ENCODE results near the gene LLGL2.

Gene LLGL2

DNA sequence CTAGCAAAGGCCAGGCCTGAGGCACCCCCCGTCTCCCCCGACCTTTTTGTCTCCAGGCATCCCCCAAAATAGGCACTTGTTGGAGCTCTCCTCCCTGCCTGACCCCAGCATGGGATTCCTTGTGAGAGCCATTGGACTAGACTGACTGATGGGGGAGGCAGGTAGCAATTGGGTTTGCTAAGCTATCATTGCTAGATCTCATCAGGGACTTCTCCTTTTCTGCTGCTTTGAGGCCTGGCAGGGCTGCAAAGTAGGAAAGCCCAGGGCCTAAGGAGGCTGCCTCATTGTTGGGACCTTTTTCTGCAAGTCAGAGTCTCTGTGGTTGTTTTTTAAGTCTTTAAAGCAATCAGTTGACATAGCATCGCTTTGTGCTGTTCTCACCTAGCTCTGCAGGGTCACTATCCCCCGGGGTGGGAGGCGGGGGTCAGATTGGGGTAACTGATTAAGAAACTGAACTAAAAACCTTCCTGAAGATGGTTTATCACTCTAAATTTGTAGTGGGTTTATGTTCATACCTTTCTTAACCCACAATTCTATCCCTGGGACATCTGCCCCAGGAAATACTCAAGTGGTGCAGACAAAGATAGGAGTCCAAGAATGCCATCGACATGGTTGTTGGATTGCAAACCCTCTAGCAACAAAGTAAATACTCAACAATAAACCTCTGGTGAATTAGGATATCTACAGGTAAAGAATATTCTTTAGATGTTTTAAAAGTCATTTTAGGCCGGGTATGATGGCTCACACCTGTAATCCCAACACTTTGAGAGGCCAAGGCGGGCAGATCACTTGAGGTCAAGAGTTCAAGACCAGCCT lies 28.0 kb downstream of the LLGL2 start:
- DNase-seq: no peak

DNA sequence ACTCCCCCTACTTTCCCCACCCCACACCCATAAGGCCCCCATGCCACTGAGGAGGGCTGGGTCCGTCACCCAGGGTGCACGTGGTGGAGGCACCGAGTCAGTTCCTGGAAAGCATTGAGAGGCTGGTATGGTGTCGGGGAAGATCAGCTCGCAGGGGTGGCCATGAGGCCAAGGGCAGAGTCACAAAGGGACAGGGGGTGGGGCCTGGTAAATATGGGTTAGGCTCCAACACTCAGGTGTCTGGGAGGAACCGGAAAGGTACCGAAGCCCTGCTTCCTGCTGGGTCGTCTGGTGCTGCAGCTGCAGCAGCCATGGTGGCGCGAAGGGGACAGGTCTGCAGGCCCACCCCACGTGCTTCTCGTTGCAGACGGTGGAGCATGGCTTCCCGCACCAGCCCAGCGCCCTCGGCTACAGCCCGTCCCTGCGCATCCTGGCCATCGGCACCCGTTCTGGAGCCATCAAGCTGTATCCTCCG lies 30.2 kb downstream of the LLGL2 start:
- DNase-seq: no peak

DNA sequence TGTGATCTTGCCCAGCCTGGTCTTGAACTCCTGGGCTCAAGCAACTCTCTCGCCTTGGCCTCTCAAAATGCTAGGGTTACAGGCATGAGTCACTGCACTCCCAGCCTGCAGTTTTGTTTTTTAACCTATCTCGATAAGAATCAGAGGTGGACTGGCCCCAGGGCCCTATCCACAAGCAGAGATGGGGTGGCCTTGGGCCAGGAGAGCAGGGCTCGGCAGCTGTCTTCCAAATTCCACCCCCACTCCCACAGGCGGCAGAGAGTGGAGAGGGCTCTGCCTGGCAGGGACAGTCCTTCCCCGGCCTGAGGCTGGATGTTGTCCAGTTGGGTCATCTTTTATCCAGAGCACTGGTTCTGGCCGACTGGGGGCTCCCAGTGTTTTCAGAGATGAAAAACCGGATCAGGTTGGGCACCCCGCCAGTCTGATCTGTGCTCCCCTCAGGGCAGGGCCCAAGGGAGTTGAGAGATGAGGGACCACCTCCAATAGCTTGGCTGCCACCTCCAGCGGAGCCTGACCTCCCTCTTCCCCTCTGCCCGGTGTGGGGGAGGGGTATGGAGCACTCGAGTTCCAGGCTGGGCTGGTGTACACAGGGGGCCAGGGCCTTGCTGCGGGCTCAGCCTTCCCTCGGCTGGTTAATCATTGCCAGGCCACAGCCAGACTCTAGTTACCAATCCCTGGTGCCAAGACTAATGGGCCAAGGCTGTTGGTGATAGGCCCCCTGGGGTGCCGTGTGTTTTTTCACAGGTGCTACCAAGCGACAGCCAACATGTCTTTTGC lies 31.8 kb downstream of the LLGL2 start:
- no peak for DNase-seq

DNA sequence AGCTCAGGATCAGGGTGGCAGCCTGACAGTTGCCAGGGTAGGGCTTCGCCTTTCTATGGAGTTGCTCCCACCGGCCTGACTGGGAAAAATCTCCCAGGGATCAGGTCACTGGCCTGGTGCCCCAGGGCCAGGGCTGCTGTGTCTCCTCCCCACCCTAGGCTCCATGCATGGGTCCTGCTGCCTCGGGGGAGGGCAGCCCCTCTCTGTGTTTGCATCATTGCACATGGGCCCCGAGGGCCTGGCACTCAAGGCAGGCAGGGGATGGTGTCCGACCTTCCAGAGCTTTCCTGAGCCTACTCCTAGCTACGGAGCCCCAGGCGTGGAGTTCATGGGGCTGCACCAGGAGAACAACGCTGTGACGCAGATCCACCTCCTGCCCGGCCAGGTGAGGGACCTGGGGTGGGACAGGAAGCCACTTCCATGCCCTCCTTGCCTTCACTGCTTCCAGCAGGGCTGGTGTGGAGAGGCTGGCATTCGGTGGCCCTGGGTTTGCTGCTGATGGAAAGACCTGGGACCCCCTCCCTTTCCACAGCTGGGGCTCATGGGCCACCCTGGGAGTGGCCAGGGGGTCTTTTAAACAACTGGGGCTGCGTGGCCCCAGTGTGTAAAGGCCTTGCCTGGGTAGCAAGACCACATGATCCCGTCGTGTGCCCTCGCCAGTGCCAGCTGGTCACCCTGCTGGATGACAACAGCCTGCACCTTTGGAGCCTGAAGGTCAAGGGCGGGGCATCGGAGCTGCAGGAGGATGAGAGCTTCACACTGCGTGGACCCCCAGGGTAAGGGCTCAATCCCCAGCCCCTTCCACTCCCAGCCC lies 32.6 kb downstream of the LLGL2 start:
- no peak for DNase-seq

DNA sequence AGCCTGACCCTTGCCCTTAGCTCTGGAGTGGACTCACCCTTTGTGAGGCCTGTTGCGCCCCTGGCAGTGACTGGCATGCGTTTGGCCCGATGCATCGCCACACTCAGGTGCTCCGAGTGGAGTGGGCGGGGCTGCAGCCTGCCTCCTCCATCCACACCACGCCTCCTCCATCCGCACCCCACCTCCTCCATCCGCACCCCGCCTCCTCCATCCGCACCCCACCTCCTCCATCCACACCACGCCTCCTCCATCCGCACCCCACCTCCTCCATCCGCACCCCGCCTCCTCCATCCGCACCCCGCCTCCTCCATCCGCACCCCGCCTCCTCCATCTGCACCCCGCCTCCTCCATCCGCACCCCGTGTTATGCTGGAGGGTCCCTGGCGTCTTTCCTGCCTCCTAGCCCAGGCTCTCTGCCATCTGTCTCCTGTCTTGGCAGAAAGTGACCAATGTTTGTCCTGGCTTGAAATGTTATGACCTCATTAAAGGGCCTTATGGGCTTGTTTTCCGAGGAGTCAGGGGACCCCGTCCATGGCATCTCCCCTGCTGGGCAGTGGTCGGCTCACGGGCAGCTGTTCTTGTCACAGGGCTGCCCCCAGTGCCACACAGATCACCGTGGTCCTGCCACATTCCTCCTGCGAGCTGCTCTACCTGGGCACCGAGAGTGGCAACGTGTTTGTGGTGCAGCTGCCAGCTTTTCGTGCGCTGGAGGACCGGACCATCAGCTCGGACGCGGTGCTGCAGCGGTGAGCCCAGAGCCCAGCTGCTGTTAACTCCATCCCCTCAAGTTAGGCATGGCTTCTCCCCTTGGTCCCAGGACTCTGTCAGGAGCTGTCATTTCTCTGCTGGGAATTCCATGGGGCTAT lies 33.4 kb downstream of the LLGL2 start:
- no peak for DNase-seq

DNA sequence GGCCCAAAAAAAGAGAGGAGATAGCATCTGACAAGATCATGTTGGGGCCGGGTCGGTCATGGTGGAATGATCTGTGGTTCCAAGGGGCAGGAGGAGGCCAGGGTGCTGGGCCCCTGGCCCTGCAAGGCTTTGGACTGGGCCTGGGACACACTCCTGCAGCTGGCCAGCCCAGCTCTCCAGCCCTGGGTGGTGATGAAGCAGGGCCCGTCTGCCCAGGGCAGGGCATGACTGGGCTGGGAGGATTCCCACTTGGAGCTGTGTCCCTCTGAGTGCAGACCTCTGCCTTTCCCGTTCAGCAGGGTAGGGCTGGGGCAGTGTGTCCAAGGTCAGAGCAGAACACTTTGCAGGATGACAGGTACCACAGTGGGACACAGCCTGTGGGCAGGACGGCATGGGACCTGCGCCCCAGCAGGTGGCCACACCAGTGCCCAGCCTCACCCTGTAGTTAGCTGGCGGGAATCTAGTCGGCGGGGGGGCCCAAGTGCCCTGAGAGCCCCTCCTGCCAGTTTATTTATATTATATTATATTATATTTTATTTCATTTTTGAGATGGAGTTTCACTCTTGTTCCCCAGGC lies 34.5 kb downstream of the LLGL2 start:
- no peak for DNase-seq

DNA sequence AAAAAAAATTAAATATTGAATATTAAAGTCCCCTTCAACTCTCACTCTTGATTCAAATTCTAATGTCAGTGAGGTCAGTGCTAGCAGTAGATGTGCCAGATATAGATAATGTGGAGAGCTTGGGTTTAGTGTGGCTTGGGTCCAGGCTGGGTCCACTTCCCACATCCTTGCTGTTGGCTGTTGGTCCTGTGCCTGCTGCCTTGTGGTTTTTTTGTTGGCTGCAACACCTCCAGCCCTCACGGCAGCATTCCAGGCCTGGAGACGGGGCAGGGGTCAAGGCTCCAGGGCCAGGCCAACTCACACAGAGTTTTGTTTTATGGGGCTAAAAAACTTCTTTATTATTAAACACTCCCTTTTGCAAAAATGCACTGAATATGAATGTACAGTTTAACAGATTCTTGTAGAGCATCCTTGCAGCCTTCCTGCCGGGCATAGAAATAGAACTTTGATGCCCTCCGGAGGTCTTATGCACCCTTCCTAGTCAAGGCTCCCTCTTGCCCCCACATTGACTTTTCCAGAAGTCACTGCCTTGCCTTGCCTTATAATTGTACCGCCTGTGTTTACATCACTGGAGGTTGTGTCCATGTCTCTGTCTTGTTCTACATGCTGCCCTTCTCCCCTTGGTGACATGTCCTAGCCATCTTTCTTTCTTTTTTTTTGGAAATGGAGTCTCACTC lies 36.6 kb downstream of the LLGL2 start:
- no peak for DNase-seq

DNA sequence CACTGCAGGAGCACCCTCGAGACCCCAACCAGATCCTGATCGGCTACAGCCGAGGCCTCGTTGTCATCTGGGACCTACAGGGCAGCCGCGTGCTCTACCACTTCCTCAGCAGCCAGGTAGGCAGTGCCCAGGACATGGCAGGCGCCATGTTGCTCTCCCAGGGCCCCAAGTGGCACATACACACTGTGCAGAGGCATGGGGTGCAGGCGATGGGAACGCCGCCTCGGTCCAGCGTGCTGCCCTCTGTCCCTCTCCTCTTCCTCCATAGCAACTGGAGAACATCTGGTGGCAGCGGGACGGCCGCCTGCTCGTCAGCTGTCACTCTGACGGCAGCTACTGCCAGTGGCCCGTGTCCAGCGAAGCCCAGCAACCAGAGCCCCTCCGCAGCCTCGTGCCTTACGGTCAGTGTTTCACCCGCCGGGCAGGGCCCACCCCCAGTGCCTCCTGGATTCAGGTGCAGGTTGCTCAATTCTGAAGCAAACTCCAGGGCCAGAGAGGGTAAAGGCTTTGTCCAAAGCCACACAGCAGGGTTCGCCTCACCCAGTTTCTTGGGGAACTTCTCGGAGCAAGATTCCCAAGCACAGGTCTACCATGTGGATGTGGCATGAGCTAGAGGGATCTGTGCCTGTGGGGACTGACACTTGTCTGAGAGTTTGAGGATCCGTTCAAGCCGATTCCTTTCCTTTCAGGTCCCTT lies 37.7 kb downstream of the LLGL2 start:
- no peak for DNase-seq

DNA sequence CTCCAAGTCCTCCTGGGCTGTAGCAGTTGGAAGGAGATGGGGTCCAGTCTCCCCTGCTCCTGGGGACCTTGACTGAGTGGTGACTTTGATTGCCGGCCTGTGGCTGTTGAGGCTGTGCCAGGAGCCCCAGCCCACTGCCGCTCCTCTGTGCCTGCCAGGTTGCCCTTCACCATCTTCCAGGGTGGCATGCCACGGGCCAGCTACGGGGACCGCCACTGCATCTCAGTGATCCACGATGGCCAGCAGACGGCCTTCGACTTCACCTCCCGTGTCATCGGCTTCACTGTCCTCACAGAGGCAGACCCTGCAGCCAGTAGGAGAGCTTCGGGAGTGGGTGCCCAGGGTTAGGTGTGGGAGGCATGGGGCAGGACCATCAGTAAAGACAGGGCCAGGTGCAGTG lies 38.7 kb downstream of the LLGL2 start:
- no peak for DNase-seq

DNA sequence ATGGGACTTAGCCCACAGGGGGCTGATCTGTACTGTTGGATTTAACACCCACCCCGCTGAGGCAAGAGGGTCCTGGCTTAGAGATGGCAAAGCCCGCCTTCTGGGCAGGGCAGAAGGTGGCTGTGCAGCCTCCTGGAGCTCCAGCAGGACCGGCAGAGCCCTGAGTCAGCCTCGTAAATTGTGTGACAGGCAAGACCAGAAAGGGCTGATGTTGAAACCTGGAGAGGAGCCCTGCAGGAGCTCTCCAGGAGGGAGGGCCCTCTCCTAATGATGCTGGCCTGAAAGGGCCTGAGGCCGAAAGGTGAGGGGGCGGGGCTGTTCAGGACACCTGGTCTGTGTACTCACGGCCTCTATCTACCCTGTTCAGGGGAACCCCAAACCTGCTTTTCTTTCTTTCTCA lies 39.6 kb downstream of the LLGL2 start:
- no peak for DNase-seq

DNA sequence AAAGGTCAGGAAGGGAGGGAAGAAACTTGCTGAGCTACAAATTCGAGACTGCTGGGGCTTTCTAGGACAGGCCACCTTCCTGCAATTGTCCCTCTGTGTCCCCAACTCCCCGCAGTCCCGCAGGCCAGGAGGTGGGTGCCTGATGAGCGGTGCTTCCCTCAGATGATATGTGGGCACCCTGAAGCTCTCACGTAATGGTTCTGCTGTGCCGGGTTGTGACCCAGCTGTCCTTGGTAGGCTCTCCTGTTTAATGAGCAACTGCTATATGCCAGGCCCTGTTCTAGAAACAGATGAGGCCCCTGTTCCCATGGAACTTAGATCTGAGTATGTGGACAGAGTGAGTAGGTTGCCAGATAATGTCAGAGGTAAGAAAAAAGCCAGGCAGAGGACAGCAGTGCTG lies 40.1 kb downstream of the LLGL2 start:
- DNase-seq: no peak

DNA sequence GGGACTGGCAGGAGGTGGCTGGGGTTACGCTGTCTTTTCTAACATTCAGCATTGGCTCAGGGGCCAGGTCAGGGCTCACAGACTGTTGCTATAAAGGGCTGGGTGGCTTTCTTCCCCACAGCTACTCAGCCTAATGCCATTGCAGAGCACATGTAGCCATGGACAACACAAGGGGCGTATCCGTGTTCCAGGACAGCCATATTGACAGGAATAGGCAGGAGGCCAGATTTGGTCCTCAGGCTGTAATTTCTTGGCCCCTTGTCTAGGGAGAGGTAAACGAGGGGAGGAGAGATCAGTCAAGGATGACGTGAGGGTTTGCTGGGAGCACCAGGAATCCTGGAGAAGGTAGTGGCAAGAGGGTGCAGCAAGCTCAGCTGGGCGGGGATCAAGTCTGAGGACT lies 40.9 kb downstream of the LLGL2 start:
- no peak for DNase-seq

DNA sequence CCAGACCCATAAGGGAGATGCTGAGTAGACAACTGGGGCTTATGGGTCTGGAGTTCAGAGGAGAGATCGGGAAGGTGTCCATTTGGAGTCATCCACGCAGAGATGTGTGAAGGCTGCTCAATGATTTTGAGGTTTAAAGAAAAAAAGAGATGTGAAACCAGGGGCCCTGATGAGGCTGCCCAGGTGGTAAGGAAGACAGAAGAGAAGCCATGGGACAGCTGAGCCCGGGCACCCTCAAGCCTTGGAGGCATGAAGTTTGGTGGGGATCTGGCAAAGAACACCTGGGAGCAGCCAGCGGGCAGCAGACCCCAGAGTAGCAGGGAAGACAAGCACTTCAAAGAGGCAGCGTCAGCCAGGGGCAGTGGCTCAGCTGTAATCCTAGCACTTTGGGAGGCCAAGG lies 41.3 kb downstream of the LLGL2 start:
- no peak for DNase-seq

DNA sequence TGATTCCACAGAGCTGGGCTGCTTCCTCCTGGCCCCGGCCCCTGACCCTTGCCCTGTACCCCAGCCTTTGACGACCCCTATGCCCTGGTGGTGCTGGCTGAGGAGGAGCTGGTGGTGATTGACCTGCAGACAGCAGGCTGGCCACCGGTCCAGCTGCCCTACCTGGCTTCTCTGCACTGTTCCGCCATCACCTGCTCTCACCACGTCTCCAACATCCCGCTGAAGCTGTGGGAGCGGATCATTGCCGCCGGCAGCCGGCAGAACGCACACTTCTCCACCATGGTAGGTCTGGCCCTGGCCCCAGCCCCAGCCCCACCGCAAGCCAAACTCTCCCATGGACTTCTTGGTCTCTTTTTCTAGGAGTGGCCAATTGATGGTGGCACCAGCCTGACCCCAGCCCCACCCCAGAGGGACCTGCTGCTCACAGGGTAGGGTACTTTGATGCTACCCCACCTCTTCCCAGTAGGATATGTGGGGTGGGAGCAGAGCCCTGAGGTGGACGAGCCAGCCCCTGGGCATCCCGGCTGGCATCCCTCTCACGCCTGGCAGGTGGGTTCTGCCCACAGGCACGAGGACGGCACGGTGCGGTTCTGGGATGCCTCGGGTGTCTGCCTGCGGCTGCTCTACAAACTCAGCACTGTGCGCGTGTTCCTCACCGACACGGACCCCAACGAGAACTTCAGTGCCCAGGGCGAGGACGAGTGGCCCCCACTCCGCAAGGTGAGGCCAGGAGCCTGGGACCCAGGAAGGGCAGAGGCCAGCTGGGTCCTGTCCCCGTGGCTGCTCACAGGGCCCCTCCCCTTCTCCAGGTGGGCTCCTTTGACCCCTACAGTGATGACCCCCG lies 43.1 kb downstream of the LLGL2 start:
- DNase-seq: no peak

DNA sequence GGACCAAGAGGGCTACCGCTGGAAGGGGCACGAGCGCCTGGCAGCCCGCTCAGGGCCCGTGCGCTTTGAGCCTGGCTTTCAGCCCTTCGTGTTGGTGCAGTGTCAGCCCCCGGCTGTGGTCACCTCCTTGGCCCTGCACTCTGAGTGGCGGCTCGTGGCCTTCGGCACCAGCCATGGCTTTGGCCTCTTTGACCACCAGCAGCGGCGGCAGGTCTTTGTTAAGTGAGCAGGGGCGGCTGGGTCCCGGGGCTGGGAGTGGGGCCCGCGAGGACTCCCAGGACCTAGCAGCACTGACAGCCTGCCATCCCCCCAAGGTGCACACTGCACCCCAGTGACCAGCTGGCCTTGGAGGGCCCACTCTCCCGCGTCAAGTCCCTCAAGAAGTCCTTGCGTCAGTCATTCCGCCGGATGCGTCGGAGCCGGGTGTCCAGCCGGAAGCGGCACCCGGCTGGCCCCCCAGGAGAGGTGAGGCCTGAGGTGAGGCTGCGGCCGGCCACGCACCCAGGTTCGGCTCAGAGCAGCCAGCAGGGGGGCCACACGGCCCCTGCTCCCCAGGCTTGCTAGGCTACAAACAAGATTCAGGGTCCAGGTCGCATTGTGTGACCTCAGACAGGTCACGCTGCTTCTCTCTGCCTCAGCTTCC lies 44.7 kb downstream of the LLGL2 start:
- no peak for DNase-seq

DNA sequence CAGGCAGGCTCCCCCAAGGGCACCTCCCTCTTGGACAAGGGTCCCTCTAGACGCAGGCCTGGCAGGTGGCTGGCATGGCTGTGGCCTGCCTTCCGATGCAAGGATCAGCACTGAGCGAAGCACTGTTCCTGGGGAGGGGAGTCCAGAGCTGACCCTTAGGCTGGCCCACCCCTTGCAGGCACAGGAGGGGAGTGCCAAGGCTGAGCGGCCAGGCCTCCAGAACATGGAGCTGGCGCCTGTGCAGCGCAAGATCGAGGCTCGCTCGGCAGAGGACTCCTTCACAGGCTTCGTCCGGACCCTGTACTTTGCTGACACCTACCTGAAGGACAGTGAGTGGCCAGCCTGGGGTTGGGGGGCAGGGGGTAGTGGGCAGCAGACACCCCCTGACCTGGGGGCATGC lies 45.3 kb downstream of the LLGL2 start:
- DNase-seq: no peak

DNA sequence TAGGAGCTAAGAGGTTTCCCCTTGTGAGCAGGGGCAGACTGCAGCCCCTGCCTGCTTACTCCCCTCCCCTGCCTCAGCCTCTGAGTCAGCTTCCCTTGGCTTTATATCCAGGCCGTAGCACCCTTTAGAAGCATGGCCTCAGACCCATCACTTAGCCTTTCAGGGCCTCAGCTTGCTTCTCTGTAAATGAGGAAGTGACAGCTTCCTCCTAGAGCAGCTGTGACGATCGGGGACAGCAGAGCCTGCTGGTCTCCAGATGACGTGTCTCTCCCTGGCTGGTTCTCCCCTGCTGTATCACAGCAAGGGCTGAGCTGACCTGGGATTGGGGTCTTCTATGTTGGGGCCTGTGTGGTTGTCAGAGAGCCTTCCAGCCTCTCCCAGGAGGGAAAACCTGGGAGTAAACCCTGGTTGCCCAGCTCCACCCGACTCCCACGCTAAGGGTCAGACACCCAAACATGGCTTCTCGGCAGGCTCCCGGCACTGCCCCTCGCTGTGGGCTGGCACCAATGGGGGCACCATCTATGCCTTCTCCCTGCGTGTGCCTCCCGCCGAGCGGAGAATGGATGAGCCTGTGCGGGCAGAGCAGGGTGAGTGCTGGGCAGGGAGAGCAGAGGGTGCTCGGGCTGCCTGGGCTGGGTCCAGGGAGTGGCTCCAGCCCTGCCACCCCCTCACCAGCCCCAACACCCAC lies 45.8 kb downstream of the LLGL2 start:
- peak; percentile 21 for DNase-seq

DNA sequence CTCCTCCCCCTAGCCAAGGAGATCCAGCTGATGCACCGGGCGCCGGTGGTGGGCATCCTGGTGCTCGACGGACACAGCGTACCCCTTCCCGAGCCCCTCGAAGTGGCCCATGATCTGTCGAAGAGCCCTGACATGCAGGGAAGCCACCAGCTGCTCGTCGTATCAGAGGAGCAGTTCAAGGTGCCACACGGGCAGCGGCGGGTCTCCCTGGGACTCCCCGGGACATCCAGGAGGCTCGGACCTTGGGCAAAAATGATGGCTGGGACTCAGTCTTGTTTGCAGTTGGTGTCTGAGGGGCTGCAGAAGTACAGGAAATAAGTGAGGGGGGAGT lies 46.4 kb downstream of the LLGL2 start:
- no peak for DNase-seq
